T-helper 22 cell (primary cell): ENCODE results near the gene JAK3.
"Not testable (repeated sequence)": the region's sequence is repeated elsewhere in the genome, so short reads cannot be mapped to it uniquely, and the experiment has no call there.

Experiments used
- DNase-seq: peaks from one replicate; pipeline ENCODE4 v3.0.0-alpha.2; 2020; ENCODE audit warnings: low read depth

The JAK3 gene

GRCh38 chr19:17803264-17803896 lies 44.4 kb downstream of the JAK3 start:
- DNase-seq = no peak

GRCh38 chr19:17802137-17802858 lies 45.5 kb downstream of the JAK3 start:
- DNase-seq = no peak

GRCh38 chr19:17798599-17798998 lies 49.2 kb downstream of the JAK3 start:
- DNase-seq = not testable (repeated sequence)

GRCh38 chr19:17797424-17798201 lies 50.2 kb downstream of the JAK3 start:
- DNase-seq = no peak

- no peak for DNase-seq
Measured at GRCh38 chr19:17796838-17797423, 50.9 kb downstream of the JAK3 start.

GRCh38 chr19:17796013-17796837 lies 51.6 kb downstream of the JAK3 start:
- DNase-seq = no peak

- no peak for DNase-seq
Measured at GRCh38 chr19:17795495-17795856, 52.3 kb downstream of the JAK3 start.

- DNase-seq = no peak
Measured at GRCh38 chr19:17794731-17795494, 52.9 kb downstream of the JAK3 start, which contains the start of gene B3GNT3. Gene B3GNT3 (plus strand): TSS chr19:17795138. CDS start chr19:17807808, 12,670 bp downstream.

- no peak for DNase-seq
Measured at GRCh38 chr19:17794412-17794730, 53.4 kb downstream of the JAK3 start.

GRCh38 chr19:17790059-17790780 lies 57.6 kb downstream of the JAK3 start:
- DNase-seq = no peak

- DNase-seq = no peak
Measured at GRCh38 chr19:17788632-17789031, 59.1 kb downstream of the JAK3 start.

GRCh38 chr19:17787274-17787913 lies 60.4 kb downstream of the JAK3 start:
- no peak for DNase-seq

- DNase-seq = peak; percentile 26
Measured at GRCh38 chr19:17784201-17785008, 63.4 kb downstream of the JAK3 start.

GRCh38 chr19:17783721-17784120 lies 64.1 kb downstream of the JAK3 start:
- not testable (repeated sequence) for DNase-seq

- DNase-seq = no peak
Measured at GRCh38 chr19:17780781-17781180, 67.0 kb downstream of the JAK3 start.

- no peak for DNase-seq
Measured at GRCh38 chr19:17778968-17779929, 68.5 kb downstream of the JAK3 start.

- DNase-seq = no peak
Measured at GRCh38 chr19:17778251-17778967, 69.4 kb downstream of the JAK3 start.
